Measurements from ENCODE around the gene GOPC.

GOPC gene

DNA sequence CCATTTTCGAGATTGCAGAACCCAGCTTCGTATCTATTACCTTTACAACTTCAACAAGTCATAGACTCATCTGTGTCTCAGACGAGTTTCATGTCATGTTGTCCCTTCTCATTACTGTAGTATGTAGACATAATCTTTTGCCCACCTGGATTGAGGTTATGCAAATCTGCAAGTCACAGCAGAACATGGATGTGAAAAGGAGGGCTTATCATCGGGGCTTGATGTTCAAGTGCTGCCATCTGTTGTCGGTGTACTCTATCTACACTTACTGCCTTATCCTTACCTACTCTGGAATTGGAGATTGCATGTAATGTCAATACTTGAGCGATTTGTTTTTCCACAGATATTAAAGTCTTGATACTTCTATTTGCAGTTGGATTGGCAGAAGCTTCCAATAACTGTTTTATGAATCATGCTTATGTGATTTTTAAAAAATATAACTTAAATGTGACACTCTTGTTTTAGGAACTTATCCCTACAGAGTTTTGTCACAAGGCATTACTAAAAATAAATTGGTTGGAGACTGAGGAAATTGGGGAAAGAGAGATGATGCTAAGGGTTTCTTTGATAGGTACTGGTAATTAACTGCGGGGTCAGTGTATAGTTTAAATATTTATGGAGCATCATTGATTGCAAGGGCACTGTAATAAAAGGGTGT, 3.0 kb upstream of the GOPC start:
- TF ChIP-seq, protein P1, sequence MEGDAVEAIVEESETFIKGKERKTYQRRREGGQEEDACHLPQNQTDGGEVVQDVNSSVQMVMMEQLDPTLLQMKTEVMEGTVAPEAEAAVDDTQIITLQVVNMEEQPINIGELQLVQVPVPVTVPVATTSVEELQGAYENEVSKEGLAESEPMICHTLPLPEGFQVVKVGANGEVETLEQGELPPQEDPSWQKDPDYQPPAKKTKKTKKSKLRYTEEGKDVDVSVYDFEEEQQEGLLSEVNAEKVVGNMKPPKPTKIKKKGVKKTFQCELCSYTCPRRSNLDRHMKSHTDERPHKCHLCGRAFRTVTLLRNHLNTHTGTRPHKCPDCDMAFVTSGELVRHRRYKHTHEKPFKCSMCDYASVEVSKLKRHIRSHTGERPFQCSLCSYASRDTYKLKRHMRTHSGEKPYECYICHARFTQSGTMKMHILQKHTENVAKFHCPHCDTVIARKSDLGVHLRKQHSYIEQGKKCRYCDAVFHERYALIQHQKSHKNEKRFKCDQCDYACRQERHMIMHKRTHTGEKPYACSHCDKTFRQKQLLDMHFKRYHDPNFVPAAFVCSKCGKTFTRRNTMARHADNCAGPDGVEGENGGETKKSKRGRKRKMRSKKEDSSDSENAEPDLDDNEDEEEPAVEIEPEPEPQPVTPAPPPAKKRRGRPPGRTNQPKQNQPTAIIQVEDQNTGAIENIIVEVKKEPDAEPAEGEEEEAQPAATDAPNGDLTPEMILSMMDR (IDR thresholded peaks at IDR 0.05; ENCODE audit: borderline replicate concordance, insufficient read depth, low read depth, low read length) = peak; percentile 62
- H3K4me3 ChIP-seq (ENCODE audit: low read depth, low read length) = no peak overlapping the region

DNA sequence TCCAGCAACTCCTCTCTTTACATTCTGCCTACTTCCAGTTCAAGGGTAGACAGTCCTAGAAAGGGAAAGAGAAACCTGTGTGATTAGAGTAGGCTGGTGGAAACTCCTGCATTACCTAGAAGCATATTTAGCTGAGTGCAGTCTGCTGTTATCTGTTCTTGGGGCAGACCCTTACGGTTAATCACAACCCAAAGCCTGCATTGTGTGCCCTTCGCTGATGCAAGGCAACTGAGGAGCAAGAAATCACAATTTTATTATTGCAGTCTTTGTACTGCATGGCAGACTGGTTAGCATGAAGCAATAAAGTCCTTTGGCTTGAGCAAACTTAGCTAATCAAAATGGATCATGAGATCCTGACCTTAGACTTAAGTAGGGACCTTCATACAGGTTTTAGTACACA, 1.5 kb upstream of the GOPC start:
- no peak overlapping the region for H3K4me3 ChIP-seq (ENCODE audit: low read depth, low read length)
- TF ChIP-seq, protein P1 (IDR thresholded peaks at IDR 0.05; ENCODE audit: borderline replicate concordance, insufficient read depth, low read depth, low read length) = no peak

DNA sequence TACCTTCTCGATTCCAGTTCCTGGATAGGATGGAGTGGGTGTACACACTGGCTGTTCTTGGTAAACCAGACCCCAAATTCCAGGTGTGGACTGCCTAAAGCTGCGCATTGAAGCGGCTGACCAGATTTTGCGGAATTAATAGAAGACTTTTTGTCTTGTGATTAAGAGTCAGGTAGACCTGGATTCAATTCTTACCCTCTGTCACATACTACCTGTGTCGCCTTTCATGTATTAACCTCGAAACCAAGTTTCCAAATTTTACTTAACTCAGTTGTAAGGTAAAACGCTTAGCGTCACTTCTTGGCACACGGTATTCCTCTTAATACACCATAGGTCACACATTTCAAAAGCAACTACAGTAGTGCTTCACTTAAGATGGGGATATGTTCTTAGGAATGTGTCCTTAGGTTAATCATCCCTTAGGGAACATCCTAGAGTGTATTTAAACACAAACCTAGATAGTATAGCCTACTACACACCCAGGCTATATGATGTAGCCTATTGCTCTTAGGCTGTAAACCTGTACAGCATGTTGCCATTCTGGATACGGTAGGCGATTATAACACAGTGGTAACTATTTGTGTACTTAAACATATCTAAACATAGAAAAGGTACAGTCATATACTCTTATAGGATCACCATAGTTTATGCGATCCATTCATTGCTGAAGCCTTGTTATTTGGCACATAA, 733 bp upstream of the GOPC start:
- TF ChIP-seq, protein P1 (IDR thresholded peaks at IDR 0.05; ENCODE audit: borderline replicate concordance, insufficient read depth, low read depth, low read length) = no peak

DNA sequence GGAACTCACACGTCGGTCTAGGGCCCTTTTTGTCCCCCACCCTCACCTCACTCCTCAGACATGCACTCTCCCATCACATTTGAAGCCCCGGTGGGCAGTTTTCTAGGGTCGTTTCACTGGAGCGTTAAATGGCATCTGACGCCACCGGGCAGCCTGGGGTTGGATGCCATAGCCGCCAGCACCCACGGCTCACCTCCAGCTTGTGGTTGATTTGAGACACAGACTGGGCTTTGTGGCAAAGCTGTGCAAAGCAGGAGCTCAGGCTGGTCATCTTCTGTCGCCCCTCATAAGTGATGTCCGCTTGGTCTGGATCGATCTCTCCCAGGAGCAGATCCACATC, 530 bp downstream of the GOPC start:
- peak overlapping the region; percentile 50 for H3K4me3 ChIP-seq (ENCODE audit: low read depth, low read length)
- TF ChIP-seq, protein P1 (IDR thresholded peaks at IDR 0.05; ENCODE audit: borderline replicate concordance, insufficient read depth, low read depth, low read length) = no peak

More for the DNA sequence above, 733 bp upstream of the GOPC start:
- peak overlapping the region; percentile 49 for H3K4me3 ChIP-seq (ENCODE audit: low read depth, low read length)

DNA sequence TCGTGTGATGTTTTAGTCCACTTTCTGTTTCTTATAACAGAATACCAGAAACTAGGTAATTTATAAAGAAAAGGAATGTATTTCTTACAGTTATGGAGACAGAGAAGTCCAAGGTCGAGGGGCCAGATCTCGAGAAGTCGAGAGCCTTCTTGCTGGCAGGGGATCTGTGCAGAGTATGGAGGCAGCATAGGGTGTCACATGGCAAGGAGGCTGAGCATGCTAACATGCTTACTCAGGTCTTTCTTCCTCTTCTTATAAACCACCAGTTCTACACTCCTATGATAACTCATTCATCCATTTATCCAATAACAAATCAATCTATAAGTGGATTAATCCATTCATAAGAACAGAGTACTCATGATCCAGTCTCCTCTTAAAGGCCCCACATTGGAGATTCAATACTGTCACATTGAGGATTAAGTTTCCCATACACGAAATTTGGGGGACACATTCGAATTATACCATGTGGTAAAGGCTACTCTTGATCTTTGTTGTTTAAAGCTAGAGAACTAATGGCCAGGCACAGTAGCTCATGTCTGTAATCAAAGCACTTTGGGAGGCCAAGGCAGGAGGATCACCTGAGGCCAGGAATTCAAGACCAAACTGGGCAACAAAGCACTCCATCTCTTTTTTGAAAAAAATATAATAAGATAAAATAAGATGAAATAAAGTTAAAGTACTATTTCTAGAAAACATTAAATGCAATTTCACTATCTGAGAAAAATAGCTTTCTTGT, 2.1 kb downstream of the GOPC start:
- H3K4me3 ChIP-seq (ENCODE audit: low read depth, low read length) = no peak overlapping the region
- TF ChIP-seq, protein P1 (IDR thresholded peaks at IDR 0.05; ENCODE audit: borderline replicate concordance, insufficient read depth, low read depth, low read length) = no peak

DNA sequence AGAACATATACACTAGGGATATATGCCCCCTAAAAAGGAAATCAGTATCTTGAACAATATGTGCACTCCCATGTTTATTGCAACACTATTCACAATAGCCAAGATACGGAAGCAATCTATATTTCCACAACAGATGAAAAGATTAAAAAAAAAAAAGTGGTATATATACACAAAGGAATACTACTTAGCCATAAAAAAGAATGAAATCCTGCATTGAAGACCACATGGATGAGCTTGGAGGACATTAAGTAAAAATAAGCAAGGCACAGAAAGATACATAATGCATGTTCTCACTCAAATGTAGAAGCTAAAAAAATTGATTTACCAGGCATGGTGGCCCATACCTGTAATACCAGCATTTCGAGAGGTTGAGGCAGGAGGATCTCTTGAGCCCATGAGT, 4.6 kb downstream of the GOPC start:
- TF ChIP-seq, protein P1 (IDR thresholded peaks at IDR 0.05; ENCODE audit: borderline replicate concordance, insufficient read depth, low read depth, low read length) = no peak
- no peak overlapping the region for H3K4me3 ChIP-seq (ENCODE audit: low read depth, low read length)
